Smooth muscle cell (in vitro differentiated cells): ENCODE results near the gene UIMC1. TPM values are rescaled to one million over a fixed set of nuclear protein-coding genes. Genes with fewer than 3 reads are reported as not detected.

Source experiments
- DNase-seq: peaks from one replicate; lab custom pipeline; 2025; ENCODE audit not compliant: unreplicated experiment; lab: John Stamatoyannopoulos, UW
- H2AFZ ChIP-seq: fragments of 200-600 bp; sonication (generic); 2 replicates; pipeline ENCODE4 v1.6.0; 2016; ENCODE audit warnings: antibody characterized with exemption, low read depth, mild to moderate bottlenecking
- H3F3A ChIP-seq: fragments of 200-600 bp; sonication (generic); 2 replicates; pipeline ENCODE4 v1.6.0; 2017; ENCODE audit warnings: antibody characterized with exemption, low read depth
- H3K27ac ChIP-seq: fragments of 200-600 bp; sonication (generic); 2 replicates; pipeline ENCODE4 v1.5.1; 2016; ENCODE audit warnings: low read depth, mild to moderate bottlenecking
- H3K27me3 ChIP-seq: fragments of 200-600 bp; sonication (generic); 2 replicates; pipeline ENCODE4 v1.6.1; 2016; ENCODE audit warnings: low read depth, mild to moderate bottlenecking
- H3K36me3 ChIP-seq: fragments of 200-600 bp; sonication (generic); 2 replicates; pipeline ENCODE4 v1.5.1; 2016; ENCODE audit warnings: low read depth
- H3K4me1 ChIP-seq: fragments of 200-600 bp; sonication (generic); 2 replicates; pipeline ENCODE4 v1.5.1; 2016; ENCODE audit warnings: low read depth
- H3K4me2 ChIP-seq: fragments of 200-600 bp; sonication (generic); 2 replicates; pipeline ENCODE4 v1.6.0; 2016; ENCODE audit warnings: mild to moderate bottlenecking
- H3K4me3 ChIP-seq: fragments of 200-600 bp; sonication (generic); 2 replicates; pipeline ENCODE4 v1.5.1; 2016; ENCODE audit warnings: mild to moderate bottlenecking
- H3K79me2 ChIP-seq: fragments of 200-600 bp; sonication (generic); 2 replicates; pipeline ENCODE4 v1.6.0; 2016; ENCODE audit warnings: low read depth, mild to moderate bottlenecking
- H3K9ac ChIP-seq: fragments of 200-600 bp; sonication (generic); 2 replicates; pipeline ENCODE4 v1.6.0; 2016; ENCODE audit warnings: low read depth
- H3K9me3 ChIP-seq: fragments of 200-600 bp; sonication (generic); replicated peaks from 2 replicates; pipeline ENCODE4 v1.5.1; 2016; ENCODE audit warnings: low read depth
- H4K20me1 ChIP-seq: fragments of 200-600 bp; sonication (generic); 2 replicates; pipeline ENCODE4 v1.6.0; 2016; ENCODE audit warnings: low read depth
- CTCF ChIP-seq: fragments of 200-600 bp; sonication (generic); IDR thresholded peaks from 2 replicates; pipeline ENCODE4 v1.5.1; 2017; ENCODE audit warnings: borderline replicate concordance, mild to moderate bottlenecking, antibody characterized with exemption; ENCODE audit not compliant: insufficient read depth, poor library complexity, severe bottlenecking
- WGBS: methylation state at CpG from one replicate; pipeline ENCODE4 v1.1.7; 2016; ENCODE audit warnings: low lambda C conversion rate; 5-methylcytosine and 5-hydroxymethylcytosine counted together
- polyA plus RNA-seq: library from polyadenylated mRNA; unstranded; fragments of >200 nt; fragmentation: Nextera tagmentation; extraction: Ambion mirVana; gene quantifications from 2 replicates; pipeline ENCODE4 v1.2.1, GENCODE V29; 2016
- total RNA-seq: library from RNA; depleted of rRNA; stranded (reverse); fragments of >200 nt; gene quantifications from 2 replicates; pipeline ENCODE4 v1.2.3, GENCODE V29; 2014

The UIMC1 gene
- total and polyA plus RNA-seq, 2 experiments from 2014 or later, result 12.1 to 19.9 TPM

DNA sequence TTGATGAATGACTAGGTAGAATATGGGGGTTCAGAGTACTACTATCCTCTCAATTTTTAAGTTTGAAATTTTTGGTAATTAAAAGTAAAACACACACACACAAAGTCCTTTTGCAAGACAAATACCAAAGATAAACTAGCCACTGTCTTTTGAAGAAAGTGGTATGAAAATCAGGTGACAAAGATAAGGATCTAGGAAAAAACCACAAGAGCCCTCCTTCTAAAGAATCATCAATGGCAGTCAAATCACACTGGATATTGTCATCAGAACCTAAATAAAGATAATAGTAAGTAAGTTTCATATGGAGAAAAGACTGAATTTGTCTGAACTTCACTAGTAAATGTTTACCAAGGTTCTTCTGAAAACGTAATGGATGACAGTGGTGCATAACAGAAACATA, 76.9 kb downstream of the UIMC1 start:
- no peak overlapping the region for H3K4me2 ChIP-seq
- peaks cover 8% of the 10 kb centered on the region for H3K36me3 ChIP-seq
- WGBS, result 100% methylated on average over 1 of the region's 1 CpG
- no peaks in the 10 kb centered on the region for H3K27me3 ChIP-seq
- no peaks in the 10 kb centered on the region for H3K4me1 ChIP-seq
- no peak overlapping the region for H3K4me3 ChIP-seq
- H2AFZ ChIP-seq, result no peak overlapping the region
- no peaks in the 10 kb centered on the region for H3F3A ChIP-seq
- peaks cover 5% of the 10 kb centered on the region for H3K79me2 ChIP-seq
- H3K27ac ChIP-seq, result no peak overlapping the region
- no peak for DNase-seq
- H3K9me3 ChIP-seq, result no peaks in the 10 kb centered on the region
- H3K9ac ChIP-seq, result no peak overlapping the region
- TF ChIP-seq CTCF, result no peak
- peaks cover 50% of the 10 kb centered on the region for H4K20me1 ChIP-seq

GRCh38 chr5:176927562-176927961, 79.0 kb downstream of the UIMC1 start:
- Histone ChIP-seq H3K4me1 (peaks cover 4% of the 10 kb centered on the region), H3K9ac (no peak overlapping the region), H2AFZ (no peak overlapping the region), H3K79me2 (peaks cover 5% of the 10 kb centered on the region), H3K36me3 (peaks cover 8% of the 10 kb centered on the region), H3K4me3 (no peak overlapping the region), H3K27me3 (no peaks in the 10 kb centered on the region), H3K4me2 (no peak overlapping the region), H3F3A (no peaks in the 10 kb centered on the region), H3K9me3 (no peaks in the 10 kb centered on the region), H4K20me1 (peaks cover 59% of the 10 kb centered on the region), H3K27ac (no peak overlapping the region)
- no peak for TF ChIP-seq CTCF
- no peak for DNase-seq
- WGBS, result 95% methylated on average over 3 of the region's 3 CpGs

- TF ChIP-seq CTCF, result no peak
- Histone ChIP-seq H2AFZ (no peak overlapping the region), H3K9ac (no peak overlapping the region), H3F3A (no peaks in the 10 kb centered on the region), H4K20me1 (peaks cover 92% of the 10 kb centered on the region), H3K27me3 (no peaks in the 10 kb centered on the region), H3K4me1 (peaks cover 18% of the 10 kb centered on the region), H3K4me3 (no peak overlapping the region), H3K4me2 (no peak overlapping the region), H3K9me3 (no peaks in the 10 kb centered on the region), H3K36me3 (no peaks in the 10 kb centered on the region), H3K27ac (no peak overlapping the region), H3K79me2 (peaks cover 5% of the 10 kb centered on the region)
- no peak for DNase-seq
- 60% methylated on average over 2 of the region's 2 CpGs for WGBS
Observed at GRCh38 chr5:176922817-176923216, 83.8 kb downstream of the UIMC1 start.

GRCh38 chr5:176921714-176922113, 84.9 kb downstream of the UIMC1 start:
- DNase-seq, result no peak
- H3K36me3 ChIP-seq, result no peaks in the 10 kb centered on the region
- no peak overlapping the region for H3K27ac ChIP-seq
- no peak for TF ChIP-seq CTCF
- peaks cover 5% of the 10 kb centered on the region for H3K79me2 ChIP-seq
- no peaks in the 10 kb centered on the region for H3K27me3 ChIP-seq
- H3K4me3 ChIP-seq, result no peak overlapping the region
- no peak overlapping the region for H2AFZ ChIP-seq
- H3F3A ChIP-seq, result no peaks in the 10 kb centered on the region
- 91% methylated on average over 3 of the region's 3 CpGs for WGBS
- H3K9me3 ChIP-seq, result no peaks in the 10 kb centered on the region
- H3K9ac ChIP-seq, result no peak overlapping the region
- no peak overlapping the region for H3K4me2 ChIP-seq
- peaks cover 18% of the 10 kb centered on the region for H3K4me1 ChIP-seq
- peaks cover 93% of the 10 kb centered on the region for H4K20me1 ChIP-seq
